Neutrophil (primary cell): ENCODE results near the gene KIF7.

Experiments
- H3K27ac ChIP-seq: fragments of 200-600 bp; sonication (generic); 2 replicates; pipeline ENCODE4 v1.5.1; 2016; ENCODE audit warnings: mild to moderate bottlenecking, moderate library complexity
- H3K27me3 ChIP-seq: fragments of 200-600 bp; sonication (generic); 2 replicates; pipeline ENCODE4 v1.6.0; 2016; ENCODE audit warnings: mild to moderate bottlenecking
- H3K36me3 ChIP-seq: fragments of 200-600 bp; sonication (generic); 2 replicates; pipeline ENCODE4 v1.5.1; 2017
- H3K4me1 ChIP-seq, 2 experiments: fragments of 200-600 bp in 1 of 2; sonication (generic) in 1 of 2; 1 replicate in 1 of 2; 2 replicates in 1 of 2; pipeline versions ENCODE4 v1.5.1 to v1.6.1; 2013 to 2016; ENCODE audit warnings: low read depth in 1 of 2, low read length in 1 of 2, mild to moderate bottlenecking in 1 of 2, moderate library complexity in 1 of 2; ENCODE audit not compliant: control insufficient read depth in 1 of 2, insufficient read depth in 1 of 2
- H3K4me3 ChIP-seq, 2 experiments: fragments of 200-600 bp in 1 of 2; sonication (generic) in 1 of 2; 1 replicate in 1 of 2; 2 replicates in 1 of 2; pipeline ENCODE4 v1.5.1; 2013 to 2016; ENCODE audit warnings: low read depth in 1 of 2, low read length in 1 of 2, mild to moderate bottlenecking in 1 of 2, moderate library complexity in 1 of 2
- H3K9me3 ChIP-seq: fragments of 200-600 bp; sonication (generic); 2 replicates; pipeline ENCODE4 v1.5.1; 2016
- TF ChIP-seq, protein P1 (sequence below): fragments of 200-600 bp; sonication (generic); IDR thresholded peaks from 2 replicates; pipeline ENCODE4 v1.5.1; 2016; ENCODE audit warnings: antibody characterized with exemption

The KIF7 gene

DNA sequence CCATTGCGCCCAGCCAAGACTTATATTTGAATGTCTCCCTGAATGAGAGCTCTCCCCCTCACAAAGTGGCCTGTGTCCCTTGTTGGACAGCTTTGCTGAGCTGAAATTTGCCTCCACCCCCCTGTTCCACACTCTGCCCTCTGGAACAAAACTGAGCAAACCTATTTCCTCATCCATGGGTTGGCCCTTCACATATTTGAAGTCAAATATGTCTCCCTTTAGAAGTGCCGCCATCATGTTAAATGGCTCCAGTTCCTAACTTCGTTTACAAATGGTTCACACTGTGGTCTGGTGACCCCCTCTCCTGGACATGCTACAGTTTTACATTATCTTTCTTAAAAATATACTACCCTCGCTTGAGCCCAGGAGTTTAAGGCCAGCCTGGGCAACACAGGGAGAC is 19.3 kb upstream of the KIF7 start:
- no peaks in the 10 kb centered on the region for H3K9me3 ChIP-seq
- no peak overlapping the region for H3K4me3 ChIP-seq
- H3K36me3 ChIP-seq = no peaks in the 10 kb centered on the region
- TF ChIP-seq, protein P1, sequence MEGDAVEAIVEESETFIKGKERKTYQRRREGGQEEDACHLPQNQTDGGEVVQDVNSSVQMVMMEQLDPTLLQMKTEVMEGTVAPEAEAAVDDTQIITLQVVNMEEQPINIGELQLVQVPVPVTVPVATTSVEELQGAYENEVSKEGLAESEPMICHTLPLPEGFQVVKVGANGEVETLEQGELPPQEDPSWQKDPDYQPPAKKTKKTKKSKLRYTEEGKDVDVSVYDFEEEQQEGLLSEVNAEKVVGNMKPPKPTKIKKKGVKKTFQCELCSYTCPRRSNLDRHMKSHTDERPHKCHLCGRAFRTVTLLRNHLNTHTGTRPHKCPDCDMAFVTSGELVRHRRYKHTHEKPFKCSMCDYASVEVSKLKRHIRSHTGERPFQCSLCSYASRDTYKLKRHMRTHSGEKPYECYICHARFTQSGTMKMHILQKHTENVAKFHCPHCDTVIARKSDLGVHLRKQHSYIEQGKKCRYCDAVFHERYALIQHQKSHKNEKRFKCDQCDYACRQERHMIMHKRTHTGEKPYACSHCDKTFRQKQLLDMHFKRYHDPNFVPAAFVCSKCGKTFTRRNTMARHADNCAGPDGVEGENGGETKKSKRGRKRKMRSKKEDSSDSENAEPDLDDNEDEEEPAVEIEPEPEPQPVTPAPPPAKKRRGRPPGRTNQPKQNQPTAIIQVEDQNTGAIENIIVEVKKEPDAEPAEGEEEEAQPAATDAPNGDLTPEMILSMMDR = no peak
- H3K27me3 ChIP-seq = no peaks in the 10 kb centered on the region
- no peak overlapping the region for H3K27ac ChIP-seq
- H3K4me1 ChIP-seq = no peaks in the 10 kb centered on the region

DNA sequence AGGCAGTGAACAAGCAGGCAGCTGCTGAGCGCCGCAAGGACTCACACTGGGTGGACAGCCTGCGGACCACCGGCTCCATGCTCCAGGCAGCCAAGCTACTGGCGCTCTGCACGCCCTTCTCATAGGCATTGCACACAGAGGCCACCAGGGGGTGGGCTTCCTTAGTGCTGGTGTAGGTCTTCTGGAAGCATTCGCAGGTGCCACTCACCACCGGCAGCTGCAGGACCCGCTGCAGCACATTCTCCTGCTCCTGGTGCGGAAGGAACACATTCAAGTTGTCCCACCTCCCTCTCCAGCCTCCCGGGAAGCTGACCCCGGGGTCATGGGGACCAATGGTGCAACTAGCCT is 17.9 kb upstream of the KIF7 start:
- H3K9me3 ChIP-seq = no peaks in the 10 kb centered on the region
- no peak overlapping the region for H3K4me3 ChIP-seq
- no peaks in the 10 kb centered on the region for H3K36me3 ChIP-seq
- H3K27me3 ChIP-seq = no peaks in the 10 kb centered on the region
- H3K4me1 ChIP-seq = no peaks in the 10 kb centered on the region
- TF ChIP-seq, protein P1 = no peak
- H3K27ac ChIP-seq = no peak overlapping the region

DNA sequence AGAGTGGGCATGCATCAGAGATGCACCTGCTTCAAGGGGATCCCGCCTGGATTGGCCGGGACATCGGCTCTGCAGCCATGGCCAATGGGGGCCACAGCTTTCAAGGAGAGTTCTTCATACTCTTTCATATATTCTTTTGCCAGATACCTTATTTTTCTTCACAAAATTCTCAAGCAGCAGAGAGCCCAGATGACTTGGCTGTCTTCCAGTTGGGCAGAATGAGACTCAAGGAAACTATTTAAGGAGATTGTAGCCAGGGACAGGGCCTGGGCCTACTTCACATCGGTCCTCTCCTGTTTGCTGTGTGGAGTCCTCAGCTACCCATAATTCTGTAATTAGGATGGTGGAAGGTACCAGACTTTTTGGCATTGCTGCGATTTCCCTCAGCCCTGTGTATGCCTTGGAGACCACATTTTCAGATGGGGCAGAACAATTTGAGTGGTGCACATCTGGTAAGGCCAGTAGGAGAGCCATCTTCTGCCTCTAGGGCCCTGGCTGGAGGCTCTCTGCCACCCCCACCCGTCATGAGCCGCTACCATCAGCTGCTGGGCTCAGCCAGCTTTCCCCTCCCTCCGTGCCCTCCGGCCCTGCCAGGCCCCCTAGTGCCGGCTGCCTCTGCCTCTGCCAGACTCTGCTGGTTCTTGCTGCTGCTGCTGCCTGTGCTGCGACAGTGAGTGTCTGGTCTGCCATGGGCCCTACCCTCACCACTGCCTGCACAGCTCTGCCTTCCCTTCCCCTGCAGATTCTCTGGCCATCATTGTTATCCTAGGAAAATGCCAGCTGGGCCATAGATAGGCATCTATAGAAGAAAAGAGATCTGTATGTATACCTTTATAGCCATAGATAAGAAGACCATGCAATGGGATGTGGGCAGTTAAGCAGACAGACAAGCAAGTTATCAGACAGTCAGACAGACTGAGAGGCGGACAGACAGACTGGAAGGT is 17.2 kb upstream of the KIF7 start:
- H3K4me1 ChIP-seq = no peaks in the 10 kb centered on the region
- H3K27me3 ChIP-seq = peaks cover 2% of the 10 kb centered on the region
- H3K36me3 ChIP-seq = no peaks in the 10 kb centered on the region
- no peak overlapping the region for H3K27ac ChIP-seq
- no peaks in the 10 kb centered on the region for H3K9me3 ChIP-seq
- H3K4me3 ChIP-seq = no peak overlapping the region
- TF ChIP-seq, protein P1 = no peak

DNA sequence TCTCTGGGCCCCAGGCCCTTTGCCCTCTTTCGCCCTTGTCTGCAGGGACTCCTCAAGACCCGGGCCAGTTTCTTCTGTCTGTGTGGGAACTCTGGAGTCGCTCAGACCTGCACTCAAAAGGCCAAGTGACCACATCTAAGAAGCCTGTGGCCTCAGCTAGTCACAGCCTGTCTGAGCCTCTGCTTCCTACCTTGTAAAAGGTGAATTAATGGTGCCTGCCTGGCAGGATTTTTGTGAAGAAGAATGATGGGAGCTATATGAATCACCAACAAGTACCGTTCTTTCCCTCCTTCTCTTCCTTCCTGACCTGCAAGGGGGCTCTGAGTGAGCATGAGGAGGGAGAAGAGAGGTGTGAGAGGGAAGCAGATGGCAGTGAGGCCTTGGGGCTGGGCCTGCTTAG is 16.4 kb upstream of the KIF7 start:
- H3K4me3 ChIP-seq = no peak overlapping the region
- H3K27me3 ChIP-seq = peaks cover 10% of the 10 kb centered on the region
- no peaks in the 10 kb centered on the region for H3K9me3 ChIP-seq
- H3K36me3 ChIP-seq = no peaks in the 10 kb centered on the region
- H3K27ac ChIP-seq = no peak overlapping the region
- TF ChIP-seq, protein P1 = no peak
- H3K4me1 ChIP-seq = no peaks in the 10 kb centered on the region

DNA sequence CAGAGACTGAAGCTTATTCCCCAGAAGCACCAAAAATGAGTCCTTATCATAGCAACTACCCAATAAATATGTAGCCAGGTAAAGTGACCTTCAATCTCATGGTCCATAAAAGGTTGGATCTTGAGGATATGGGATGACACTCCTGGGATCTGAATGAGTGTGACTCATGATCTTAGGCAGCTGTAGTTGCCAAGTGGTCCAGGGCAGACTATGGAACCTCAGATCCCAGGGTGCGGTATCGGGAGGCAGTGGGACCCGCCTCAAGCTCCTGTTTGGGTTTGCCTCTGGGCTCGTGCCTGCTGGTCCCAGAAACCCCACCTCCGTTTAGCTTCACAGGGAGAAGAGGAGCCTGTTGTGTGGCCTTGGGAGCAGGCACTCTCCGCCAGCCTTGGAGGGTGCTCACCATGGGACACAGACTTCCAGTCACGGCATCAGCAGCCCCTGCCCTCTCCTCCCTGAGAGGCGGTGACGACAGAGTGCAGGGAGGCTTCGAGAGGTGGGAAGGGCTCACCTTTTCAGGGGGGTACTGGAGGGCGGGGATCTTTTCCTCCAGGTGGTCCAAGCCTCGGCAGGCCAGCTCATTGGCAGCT is 15.8 kb upstream of the KIF7 start:
- Histone ChIP-seq H3K4me1 (peaks cover 0 to under 1% of the 10 kb centered on the region in 2 experiments), H3K27me3 (peaks cover 16% of the 10 kb centered on the region), H3K4me3 (no peak overlapping the region), H3K9me3 (no peaks in the 10 kb centered on the region), H3K36me3 (no peaks in the 10 kb centered on the region), H3K27ac (no peak overlapping the region)
- TF ChIP-seq, protein P1 = no peak
